Panc1 (cell line): ENCODE measurements around the gene GIMAP5. TPM values are rescaled to one million over a fixed set of nuclear protein-coding genes. Genes with fewer than 3 reads are reported as not detected.

Experiments
- ATAC-seq: fragments of 200-7000 bp; cut with Tn5 transposase; 2 replicates; pipeline ENCODE4 v1.9.1; 2020; ENCODE audit warnings: mild to moderate bottlenecking, moderate library complexity
- BruUV-seq: library from RNA; stranded (reverse); fragments of 400-500 nt; replicated peaks from 2 replicates; lab custom pipeline; 2021; lab: Mats Ljungman, UMichigan
- CTCF ChIA-PET: fragments of 300-600 bp; sonication (Branson Sonifier 250); formaldehyde crosslinking; loops from one replicate; lab custom pipeline; 2022; ENCODE audit warnings: antibody characterized with exemption; lab: Charles Lee
- POLR2A ChIA-PET: fragments of 300-600 bp; sonication (Branson Sonifier 250); formaldehyde crosslinking; loops from one replicate; lab custom pipeline; 2022; ENCODE audit warnings: antibody characterized with exemption; lab: Charles Lee
- DNase-seq: peaks from one replicate; pipeline ENCODE4 v3.0.0-alpha.2; 2010; ENCODE audit warnings: low read depth, low spot score
- H3K27ac ChIP-seq: 2 replicates; pipeline ENCODE4 v1.5.1; 2011; ENCODE audit warnings: mild to moderate bottlenecking, low read length, inconsistent platforms
- H3K27me3 ChIP-seq: fragments of 200-500 bp; sonication (Bioruptor generic); 2 replicates; pipeline ENCODE4 v1.6.0; 2014; ENCODE audit warnings: low read length, inconsistent platforms; ENCODE audit not compliant: control insufficient read depth, insufficient read depth
- H3K36me3 ChIP-seq: fragments of 200-500 bp; sonication (Bioruptor generic); 2 replicates; pipeline ENCODE4 v1.5.1; 2014; ENCODE audit warnings: inconsistent platforms, mild to moderate bottlenecking, low read length, moderate library complexity; ENCODE audit not compliant: control insufficient read depth, insufficient read depth
- H3K4me1 ChIP-seq: 2 replicates; pipeline ENCODE4 v1.5.1; 2011; ENCODE audit warnings: inconsistent platforms, mild to moderate bottlenecking, low read length, moderate library complexity; ENCODE audit not compliant: control insufficient read depth, insufficient read depth
- H3K4me3 ChIP-seq, 2 experiments: 2 replicates each; pipeline ENCODE4 v1.5.1; 2011 to 2012; ENCODE audit warnings: low read depth in 2 of 2, low read length in 2 of 2, mild to moderate bottlenecking in 2 of 2, inconsistent platforms in 1 of 2, moderate library complexity in 1 of 2
- H3K9me3 ChIP-seq: fragments of 200-500 bp; sonication (Bioruptor generic); 2 replicates; pipeline ENCODE4 v1.5.1; 2014; ENCODE audit warnings: low read depth, mild to moderate bottlenecking, inconsistent platforms, low read length, moderate library complexity; ENCODE audit not compliant: control insufficient read depth, insufficient read depth
- POLR2AphosphoS5 ChIP-seq: IDR thresholded peaks from 2 replicates; pipeline ENCODE4 v1.6.1; 2012; ENCODE audit warnings: mild to moderate bottlenecking, low read depth, low read length, moderate library complexity
- SIN3A ChIP-seq: IDR thresholded peaks from 2 replicates; pipeline ENCODE4 v1.6.1; 2012; ENCODE audit warnings: low read depth, mild to moderate bottlenecking, low read length, moderate library complexity, borderline replicate concordance; ENCODE audit not compliant: insufficient read depth
- TCF7L2 ChIP-seq: IDR thresholded peaks from 2 replicates; pipeline ENCODE4 v1.6.1; 2011; ENCODE audit warnings: mild to moderate bottlenecking, low read depth, low read length, inconsistent platforms
- in situ Hi-C: cut with HindIII; loops from 2 replicates; pipeline ENCODE4 v1.10.0; 2016; ENCODE audit warnings: low sequenced_read_pairs, low pct_unique_long_range_greater_than_20kb
- intact Hi-C: fragments of 100-400 bp; cut with micrococcal nuclease; formaldehyde crosslinking; loops from one replicate; pipeline ENCODE4 v1.10.0; 2022; ENCODE audit not compliant: unreplicated experiment
- total RNA-seq: library from RNA; stranded (reverse); gene quantifications from one replicate; pipeline ENCODE4 v1.2.1, GENCODE V29; 2021; ENCODE audit not compliant: unreplicated experiment
- TF ChIP-seq, protein P1 (sequence below), 2 experiments: IDR thresholded peaks; 2 replicates each; pipeline ENCODE4 v1.6.1; 2011 to 2012; ENCODE audit warnings: low read depth in 2 of 2, control low read depth in 1 of 2, low read length in 1 of 2, mild to moderate bottlenecking in 1 of 2, moderate library complexity in 1 of 2; ENCODE audit not compliant: insufficient read depth in 1 of 2
- TF ChIP-seq, protein P2 (sequence below): fragments of 450-650 bp; IDR thresholded peaks from 2 replicates; pipeline ENCODE4 v1.5.1; 2017; ENCODE audit warnings: mild to moderate bottlenecking

GIMAP5 gene
- total RNA-seq, 1 experiment from 2014 or later: 0.51 TPM

DNA sequence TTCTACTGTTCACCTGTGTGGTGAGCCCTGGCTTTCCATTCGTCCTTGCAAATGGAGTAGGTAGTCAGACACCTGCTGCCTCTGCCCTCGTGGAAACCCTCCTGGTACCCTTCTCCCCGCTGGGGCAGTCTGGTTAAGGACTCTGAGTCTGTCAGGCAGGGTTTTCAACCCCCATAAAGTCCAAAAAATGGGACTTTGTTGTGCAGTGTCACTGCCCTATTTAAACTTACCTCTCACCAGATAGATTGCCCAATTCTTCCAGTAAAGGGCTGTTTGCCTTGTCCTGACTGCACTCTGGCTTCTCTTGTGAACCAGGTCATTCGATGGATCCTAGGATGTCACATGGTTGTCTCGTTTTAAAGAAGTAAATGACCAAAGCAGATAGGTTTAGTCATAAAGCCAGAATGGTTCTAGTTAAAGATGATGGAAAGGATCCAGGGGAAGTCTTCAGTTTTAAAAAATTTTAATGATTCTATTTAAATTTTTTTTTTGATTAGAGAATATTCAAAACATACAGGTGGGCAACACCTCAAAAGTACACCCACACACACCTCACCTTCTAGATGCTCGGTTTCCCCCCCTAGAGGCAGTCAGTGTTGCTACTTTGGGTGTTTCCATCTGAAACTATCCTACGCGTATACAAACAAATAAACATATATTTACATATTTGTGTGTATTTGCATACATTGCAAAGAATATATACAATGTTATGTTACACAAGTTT lies 41.0 kb downstream of the GIMAP5 start:
- DNase-seq (no peak), ATAC-seq (peak; percentile 36; the same call in 1 of the 2 replicates)
- in situ Hi-C loops: no loop called here
- no TSS peak for BruUV-seq
- TF ChIP-seq, protein P1, sequence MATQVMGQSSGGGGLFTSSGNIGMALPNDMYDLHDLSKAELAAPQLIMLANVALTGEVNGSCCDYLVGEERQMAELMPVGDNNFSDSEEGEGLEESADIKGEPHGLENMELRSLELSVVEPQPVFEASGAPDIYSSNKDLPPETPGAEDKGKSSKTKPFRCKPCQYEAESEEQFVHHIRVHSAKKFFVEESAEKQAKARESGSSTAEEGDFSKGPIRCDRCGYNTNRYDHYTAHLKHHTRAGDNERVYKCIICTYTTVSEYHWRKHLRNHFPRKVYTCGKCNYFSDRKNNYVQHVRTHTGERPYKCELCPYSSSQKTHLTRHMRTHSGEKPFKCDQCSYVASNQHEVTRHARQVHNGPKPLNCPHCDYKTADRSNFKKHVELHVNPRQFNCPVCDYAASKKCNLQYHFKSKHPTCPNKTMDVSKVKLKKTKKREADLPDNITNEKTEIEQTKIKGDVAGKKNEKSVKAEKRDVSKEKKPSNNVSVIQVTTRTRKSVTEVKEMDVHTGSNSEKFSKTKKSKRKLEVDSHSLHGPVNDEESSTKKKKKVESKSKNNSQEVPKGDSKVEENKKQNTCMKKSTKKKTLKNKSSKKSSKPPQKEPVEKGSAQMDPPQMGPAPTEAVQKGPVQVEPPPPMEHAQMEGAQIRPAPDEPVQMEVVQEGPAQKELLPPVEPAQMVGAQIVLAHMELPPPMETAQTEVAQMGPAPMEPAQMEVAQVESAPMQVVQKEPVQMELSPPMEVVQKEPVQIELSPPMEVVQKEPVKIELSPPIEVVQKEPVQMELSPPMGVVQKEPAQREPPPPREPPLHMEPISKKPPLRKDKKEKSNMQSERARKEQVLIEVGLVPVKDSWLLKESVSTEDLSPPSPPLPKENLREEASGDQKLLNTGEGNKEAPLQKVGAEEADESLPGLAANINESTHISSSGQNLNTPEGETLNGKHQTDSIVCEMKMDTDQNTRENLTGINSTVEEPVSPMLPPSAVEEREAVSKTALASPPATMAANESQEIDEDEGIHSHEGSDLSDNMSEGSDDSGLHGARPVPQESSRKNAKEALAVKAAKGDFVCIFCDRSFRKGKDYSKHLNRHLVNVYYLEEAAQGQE (IDR thresholded peaks at IDR 0.05; ENCODE audit: insufficient read depth in 1 of 2, low read depth in 2 of 2, low read length in 1 of 2): no peak
- TF ChIP-seq TCF7L2: no peak
- TF ChIP-seq POLR2AphosphoS5: no peak
- TF ChIP-seq SIN3A: no peak
- TF ChIP-seq, protein P2, sequence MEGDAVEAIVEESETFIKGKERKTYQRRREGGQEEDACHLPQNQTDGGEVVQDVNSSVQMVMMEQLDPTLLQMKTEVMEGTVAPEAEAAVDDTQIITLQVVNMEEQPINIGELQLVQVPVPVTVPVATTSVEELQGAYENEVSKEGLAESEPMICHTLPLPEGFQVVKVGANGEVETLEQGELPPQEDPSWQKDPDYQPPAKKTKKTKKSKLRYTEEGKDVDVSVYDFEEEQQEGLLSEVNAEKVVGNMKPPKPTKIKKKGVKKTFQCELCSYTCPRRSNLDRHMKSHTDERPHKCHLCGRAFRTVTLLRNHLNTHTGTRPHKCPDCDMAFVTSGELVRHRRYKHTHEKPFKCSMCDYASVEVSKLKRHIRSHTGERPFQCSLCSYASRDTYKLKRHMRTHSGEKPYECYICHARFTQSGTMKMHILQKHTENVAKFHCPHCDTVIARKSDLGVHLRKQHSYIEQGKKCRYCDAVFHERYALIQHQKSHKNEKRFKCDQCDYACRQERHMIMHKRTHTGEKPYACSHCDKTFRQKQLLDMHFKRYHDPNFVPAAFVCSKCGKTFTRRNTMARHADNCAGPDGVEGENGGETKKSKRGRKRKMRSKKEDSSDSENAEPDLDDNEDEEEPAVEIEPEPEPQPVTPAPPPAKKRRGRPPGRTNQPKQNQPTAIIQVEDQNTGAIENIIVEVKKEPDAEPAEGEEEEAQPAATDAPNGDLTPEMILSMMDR: no peak
- POLR2A ChIA-PET: no interaction called here
- Histone ChIP-seq H3K36me3 (no peaks in the 10 kb centered on the region), H3K4me1 (peaks cover 3% of the 10 kb centered on the region; the same call in 1 of the 2 replicates), H3K27me3 (no peaks in the 10 kb centered on the region), H3K9me3 (no peaks in the 10 kb centered on the region), H3K27ac (no peak overlapping the region), H3K4me3 (no peak overlapping the region)
- intact Hi-C loops: loop anchor here (5.0 kb wide), 1 partner anchor 209 kb away; no protein-coding TSS in a partner anchor
- CTCF ChIA-PET: interaction anchor here (1.1 kb wide), 1 partner anchor 19 kb away, joined by 12 read pairs; no protein-coding TSS in a partner anchor

DNA sequence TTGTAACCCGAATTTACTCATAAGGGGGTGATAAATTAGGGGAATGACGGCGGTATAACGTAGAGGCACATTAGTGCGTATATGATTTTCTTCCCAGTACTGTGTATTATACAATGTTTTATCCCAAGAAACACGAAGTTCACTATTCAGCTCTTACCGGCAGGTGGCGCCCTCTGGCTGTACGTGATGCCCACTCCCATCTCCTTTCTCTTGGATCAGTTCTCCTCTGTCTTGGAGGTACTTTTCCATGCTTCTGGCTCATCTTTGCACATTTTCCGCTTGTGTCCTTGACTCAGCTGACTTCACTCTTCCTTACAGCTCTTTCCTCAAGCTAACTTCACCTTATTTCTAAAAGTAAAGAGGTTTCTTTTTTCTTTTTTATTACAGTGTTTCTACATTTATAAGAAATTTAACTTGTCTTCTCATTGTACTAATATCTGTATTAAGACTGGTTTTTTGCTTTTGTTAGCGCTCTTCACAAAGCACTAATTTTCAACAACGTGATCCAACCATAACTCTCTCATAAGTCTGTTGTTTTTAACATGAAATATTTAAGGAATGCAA lies 41.6 kb downstream of the GIMAP5 start:
- ChIA-PET POLR2A (no interaction called here), CTCF (interaction anchor here (1.1 kb wide), 1 partner anchor 20 kb away, joined by 12 read pairs; no protein-coding TSS in a partner anchor)
- Histone ChIP-seq H3K36me3 (no peaks in the 10 kb centered on the region), H3K4me3 (no peak overlapping the region), H3K9me3 (no peaks in the 10 kb centered on the region), H3K27ac (no peak overlapping the region), H3K27me3 (no peaks in the 10 kb centered on the region; the same call in none of the 2 replicates), H3K4me1 (peaks cover 3% of the 10 kb centered on the region; the same call in 1 of the 2 replicates)
- in situ Hi-C loops (no loop called here), intact Hi-C loops (loop anchor here (5.0 kb wide), 1 partner anchor 208 kb away; no protein-coding TSS in a partner anchor)
- no TSS peak for BruUV-seq
- ATAC-seq: peak; percentile 99
- TF ChIP-seq, protein P1 (IDR thresholded peaks at IDR 0.05; ENCODE audit: insufficient read depth in 1 of 2, low read depth in 2 of 2, low read length in 1 of 2): no peak
- TF ChIP-seq SIN3A (no peak), POLR2AphosphoS5 (no peak), TCF7L2 (no peak)
- TF ChIP-seq, protein P2: peak; percentile 94
- peak; percentile 55 for DNase-seq
